ENCODE data around the gene KLHL18.
"Not testable (repeated sequence)": the region's sequence is repeated elsewhere in the genome, so short reads cannot be mapped to it uniquely, and the experiment has no call there.

Gene KLHL18

GRCh38 chr3:47366833-47367232 is 84.1 kb downstream of the KLHL18 start:
- DNase-seq: no peak

- no peak for DNase-seq
These were observed 84.9 kb downstream of the KLHL18 start for GRCh38 chr3:47367631-47368030.

GRCh38 chr3:47370020-47370419 is 87.3 kb downstream of the KLHL18 start:
- not testable (repeated sequence) for DNase-seq

- peak; percentile 10 for DNase-seq
These were observed 88.3 kb downstream of the KLHL18 start for GRCh38 chr3:47370887-47371697.

GRCh38 chr3:47374587-47374986 is 91.8 kb downstream of the KLHL18 start:
- DNase-seq: no peak

- DNase-seq: no peak
These were observed 93.6 kb downstream of the KLHL18 start for GRCh38 chr3:47376393-47376792.

GRCh38 chr3:47377186-47377585 is 94.4 kb downstream of the KLHL18 start:
- DNase-seq: no peak

- DNase-seq: no peak
These were observed 96.1 kb downstream of the KLHL18 start for GRCh38 chr3:47378869-47379268.

GRCh38 chr3:47379411-47379899 is 96.7 kb downstream of the KLHL18 start:
- DNase-seq: no peak

GRCh38 chr3:47380026-47380600 is 97.4 kb downstream of the KLHL18 start:
- no peak for DNase-seq

GRCh38 chr3:47380601-47381316 is 98.0 kb downstream of the KLHL18 start, which contains the start of gene PTPN23:
TSS of gene PTPN23 (plus strand) at chr3:47381021. CDS start at chr3:47381097, 76 bp downstream.
- peak; percentile 99 for DNase-seq

GRCh38 chr3:47381317-47382157 is 98.8 kb downstream of the KLHL18 start:
- peak; percentile 72 for DNase-seq

GRCh38 chr3:47384425-47384824 is 101.7 kb downstream of the KLHL18 start:
- DNase-seq: no peak

GRCh38 chr3:47385007-47385406 is 102.3 kb downstream of the KLHL18 start:
- DNase-seq: no peak

- no peak for DNase-seq
These were observed 103.1 kb downstream of the KLHL18 start for GRCh38 chr3:47385796-47386195.

- DNase-seq: no peak
These were observed 110.2 kb downstream of the KLHL18 start for GRCh38 chr3:47392933-47393332.

GRCh38 chr3:47394140-47394870 is 111.6 kb downstream of the KLHL18 start:
- no peak for DNase-seq

GRCh38 chr3:47394881-47395280 is 112.1 kb downstream of the KLHL18 start:
- DNase-seq: no peak

Measured in CD4-positive, alpha-beta T cell treated with Interleukin-4 for 4 hours (primary cell).